WTC11 (cell line): ENCODE results near the gene ADAMTS8. TPM values are rescaled to one million over a fixed set of nuclear protein-coding genes. Genes with fewer than 3 reads are reported as not detected.

ENCODE experiments used
- ATAC-seq: fragments of 200-7000 bp; cut with Tn5 transposase; 2 replicates; pipeline ENCODE4 v1.10.0; 2021; ENCODE audit warnings: mild to moderate bottlenecking, moderate library complexity
- CTCF ChIA-PET: fragments of 300-600 bp; sonication (Branson Sonifier 250); formaldehyde crosslinking; loops from one replicate; lab custom pipeline; 2021; ENCODE audit warnings: antibody characterized with exemption; lab: Charles Lee
- POLR2A ChIA-PET: fragments of 350-600 bp; sonication (Branson Sonifier 250); formaldehyde crosslinking; loops from one replicate; lab custom pipeline; 2021; ENCODE audit warnings: antibody characterized with exemption; lab: Charles Lee
- DNase-seq: peaks from one replicate; pipeline ENCODE4 v3.0.0; 2021; ENCODE audit warnings: low spot score
- H3K27ac Mint-ChIP-seq: 2 replicates; pipeline ENCODE4 v1.8.0; 2021; ENCODE audit warnings: mixed read lengths
- H3K27me3 Mint-ChIP-seq: 2 replicates; pipeline ENCODE4 v1.8.0; 2021; ENCODE audit warnings: low read depth, mild to moderate bottlenecking, moderate library complexity, mixed read lengths
- H3K36me3 Mint-ChIP-seq: 2 replicates; pipeline ENCODE4 v1.8.0; 2021; ENCODE audit warnings: mixed read lengths
- H3K4me1 Mint-ChIP-seq: 2 replicates; pipeline ENCODE4 v1.8.0; 2022; ENCODE audit warnings: mixed read lengths
- H3K4me3 Mint-ChIP-seq: 2 replicates; pipeline ENCODE4 v1.8.0; 2021; ENCODE audit warnings: mild to moderate bottlenecking, moderate library complexity, mixed read lengths
- H3K9me3 Mint-ChIP-seq: 2 replicates; pipeline ENCODE4 v1.8.0; 2021; ENCODE audit warnings: mixed read lengths
- CBFB ChIP-seq: sonication (generic); formaldehyde crosslinking; IDR thresholded peaks from 2 replicates; pipeline ENCODE4 v1.8.1; 2022; ENCODE audit warnings: mild to moderate bottlenecking, low read depth, missing genetic modification reagents
- GABPB1 ChIP-seq: sonication (generic); formaldehyde crosslinking; IDR thresholded peaks from 2 replicates; pipeline ENCODE4 v1.8.1; 2023; ENCODE audit warnings: mild to moderate bottlenecking, missing genetic modification reagents
- HMGA2 ChIP-seq: fragments of 250-450 bp; sonication (Bioruptor Pico); IDR thresholded peaks from 2 replicates; pipeline ENCODE4 v1.4.0; 2021; ENCODE audit warnings: mild to moderate bottlenecking, moderate library complexity
- NFE2L1 ChIP-seq: sonication (generic); formaldehyde crosslinking; IDR thresholded peaks from 2 replicates; pipeline ENCODE4 v1.8.1; 2023; ENCODE audit warnings: missing genetic modification reagents
- RELA ChIP-seq: sonication (generic); formaldehyde crosslinking; IDR thresholded peaks from 2 replicates; pipeline ENCODE4 v1.8.1; 2022; ENCODE audit warnings: missing genetic modification reagents, mild to moderate bottlenecking, borderline replicate concordance
- SP1 ChIP-seq: sonication (generic); formaldehyde crosslinking; conservative IDR thresholded peaks from 2 replicates; pipeline ENCODE4 v1.8.1; 2022; ENCODE audit warnings: missing genetic modification reagents
- TEAD4 ChIP-seq: sonication (generic); formaldehyde crosslinking; IDR thresholded peaks from 2 replicates; pipeline ENCODE4 v1.8.0; 2022; ENCODE audit warnings: mild to moderate bottlenecking, missing genetic modification reagents
- TP53 ChIP-seq: sonication (generic); formaldehyde crosslinking; IDR thresholded peaks from 2 replicates; pipeline ENCODE4 v1.8.1; 2023; ENCODE audit warnings: mild to moderate bottlenecking, missing genetic modification reagents
- ZNF263 ChIP-seq: sonication (generic); formaldehyde crosslinking; IDR thresholded peaks from 2 replicates; pipeline ENCODE4 v1.8.1; 2022; ENCODE audit warnings: low read depth, mild to moderate bottlenecking, moderate library complexity, missing genetic modification reagents
- ZNF317 ChIP-seq: sonication (generic); formaldehyde crosslinking; IDR thresholded peaks from 2 replicates; pipeline ENCODE4 v1.8.1; 2023; ENCODE audit warnings: low read depth, mild to moderate bottlenecking, moderate library complexity, missing genetic modification reagents, borderline replicate concordance
- total RNA-seq: library from RNA; stranded (reverse); gene quantifications from 3 replicates; pipeline ENCODE4 v1.2.3, GENCODE V29; 2021
- TF ChIP-seq, protein P1 (sequence below): sonication (generic); formaldehyde crosslinking; IDR thresholded peaks from 2 replicates; pipeline ENCODE4 v1.8.1; 2023; ENCODE audit warnings: mild to moderate bottlenecking, missing genetic modification reagents, moderate library complexity
- TF ChIP-seq, protein P2 (sequence below): fragments of 250-450 bp; sonication (Bioruptor Pico); IDR thresholded peaks from 2 replicates; pipeline ENCODE4 v1.9.0; 2021; ENCODE audit warnings: mild to moderate bottlenecking, borderline replicate concordance
- TF ChIP-seq, protein P3 (sequence below): fragments of 200-600 bp; IDR thresholded peaks from 2 replicates; pipeline ENCODE4 v1.8.0; 2022; ENCODE audit warnings: antibody characterized with exemption
- TF ChIP-seq, protein P4 (sequence below): sonication (generic); formaldehyde crosslinking; IDR thresholded peaks from 2 replicates; pipeline ENCODE4 v1.8.0; 2023; ENCODE audit warnings: missing genetic modification reagents
- TF ChIP-seq, protein P5 (sequence below): sonication (generic); formaldehyde crosslinking; conservative IDR thresholded peaks from 2 replicates; pipeline ENCODE4 v1.8.1; 2022; ENCODE audit warnings: mild to moderate bottlenecking, missing genetic modification reagents

The ADAMTS8 gene
- total RNA-seq, 1 experiment from 2014 or later, result 9.9 TPM

DNA sequence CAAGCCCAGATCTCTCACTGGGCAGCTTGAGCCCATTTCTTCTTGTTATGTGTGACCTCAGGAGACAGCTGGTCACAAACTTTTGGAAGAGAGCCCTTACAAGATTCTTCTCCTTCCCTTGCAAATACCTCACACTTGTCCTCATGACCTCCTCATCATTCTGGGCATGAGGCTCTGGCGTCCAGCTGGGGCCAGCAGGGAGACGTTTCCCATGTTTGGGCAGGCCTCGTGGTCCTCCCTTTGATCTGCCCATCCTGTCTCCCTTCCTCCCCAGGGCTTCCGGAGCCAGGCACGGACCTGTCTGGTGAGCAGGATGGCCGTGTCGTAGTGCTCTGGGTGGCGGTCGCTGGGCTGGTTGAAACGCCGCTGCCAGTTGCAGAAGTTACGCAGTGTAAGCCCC lies 9.7 kb downstream of the ADAMTS8 start:
- POLR2A ChIA-PET, result no interaction called here
- no peak for DNase-seq
- CTCF ChIA-PET, result no interaction called here

DNA sequence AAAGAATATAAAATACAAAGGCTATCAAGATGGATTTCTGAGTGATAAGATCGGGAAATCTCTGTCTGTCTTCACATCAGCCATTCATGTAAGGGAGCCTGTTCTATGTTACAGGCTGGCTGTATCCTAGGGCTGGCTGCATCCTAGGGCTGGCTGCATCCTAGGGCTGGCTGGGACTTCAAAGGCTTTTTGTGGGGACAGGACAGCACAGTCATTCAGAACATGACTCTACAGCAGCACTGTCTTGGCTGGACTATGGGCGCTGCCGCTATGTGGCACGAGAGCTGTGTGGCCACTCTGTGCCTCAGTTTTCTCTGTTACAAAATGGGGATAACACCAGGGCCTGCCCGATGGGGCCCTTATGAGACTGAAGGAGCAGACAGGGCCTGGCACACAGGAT lies 10.2 kb downstream of the ADAMTS8 start:
- peaks cover 2% of the 10 kb centered on the region; the same call in 1 of the 2 replicates for H3K27me3 Mint-ChIP-seq
- H3K36me3 Mint-ChIP-seq, result peaks cover 6% of the 10 kb centered on the region
- H3K27ac Mint-ChIP-seq, result no peak overlapping the region
- H3K9me3 Mint-ChIP-seq, result peaks cover 3% of the 10 kb centered on the region; the same call in 1 of the 2 replicates
- H3K4me1 Mint-ChIP-seq, result peaks cover 30% of the 10 kb centered on the region
- CTCF ChIA-PET, result no interaction called here
- TF ChIP-seq ZNF263 (CRISPR knock-in tag), result no peak
- TF ChIP-seq, protein P1, sequence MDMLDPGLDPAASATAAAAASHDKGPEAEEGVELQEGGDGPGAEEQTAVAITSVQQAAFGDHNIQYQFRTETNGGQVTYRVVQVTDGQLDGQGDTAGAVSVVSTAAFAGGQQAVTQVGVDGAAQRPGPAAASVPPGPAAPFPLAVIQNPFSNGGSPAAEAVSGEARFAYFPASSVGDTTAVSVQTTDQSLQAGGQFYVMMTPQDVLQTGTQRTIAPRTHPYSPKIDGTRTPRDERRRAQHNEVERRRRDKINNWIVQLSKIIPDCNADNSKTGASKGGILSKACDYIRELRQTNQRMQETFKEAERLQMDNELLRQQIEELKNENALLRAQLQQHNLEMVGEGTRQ, result no peak
- TF ChIP-seq TP53 (CRISPR knock-in tag), result no peak
- no peak for TF ChIP-seq CBFB (CRISPR knock-in tag)
- TF ChIP-seq, all 79 proteins: peak for 0
- POLR2A ChIA-PET, result no interaction called here
- DNase-seq (no peak), ATAC-seq (no peak)
- H3K4me3 Mint-ChIP-seq, result no peak overlapping the region

More for the DNA sequence above, 9.7 kb downstream of the ADAMTS8 start:
- Mint-ChIP-seq H3K4me3 (no peak overlapping the region), H3K4me1 (peaks cover 24% of the 10 kb centered on the region), H3K27me3 (peaks cover 2% of the 10 kb centered on the region; the same call in 1 of the 2 replicates), H3K36me3 (peaks cover 5% of the 10 kb centered on the region), H3K9me3 (peaks cover 3% of the 10 kb centered on the region; the same call in 1 of the 2 replicates), H3K27ac (no peak overlapping the region)
- TF ChIP-seq, protein P2, sequence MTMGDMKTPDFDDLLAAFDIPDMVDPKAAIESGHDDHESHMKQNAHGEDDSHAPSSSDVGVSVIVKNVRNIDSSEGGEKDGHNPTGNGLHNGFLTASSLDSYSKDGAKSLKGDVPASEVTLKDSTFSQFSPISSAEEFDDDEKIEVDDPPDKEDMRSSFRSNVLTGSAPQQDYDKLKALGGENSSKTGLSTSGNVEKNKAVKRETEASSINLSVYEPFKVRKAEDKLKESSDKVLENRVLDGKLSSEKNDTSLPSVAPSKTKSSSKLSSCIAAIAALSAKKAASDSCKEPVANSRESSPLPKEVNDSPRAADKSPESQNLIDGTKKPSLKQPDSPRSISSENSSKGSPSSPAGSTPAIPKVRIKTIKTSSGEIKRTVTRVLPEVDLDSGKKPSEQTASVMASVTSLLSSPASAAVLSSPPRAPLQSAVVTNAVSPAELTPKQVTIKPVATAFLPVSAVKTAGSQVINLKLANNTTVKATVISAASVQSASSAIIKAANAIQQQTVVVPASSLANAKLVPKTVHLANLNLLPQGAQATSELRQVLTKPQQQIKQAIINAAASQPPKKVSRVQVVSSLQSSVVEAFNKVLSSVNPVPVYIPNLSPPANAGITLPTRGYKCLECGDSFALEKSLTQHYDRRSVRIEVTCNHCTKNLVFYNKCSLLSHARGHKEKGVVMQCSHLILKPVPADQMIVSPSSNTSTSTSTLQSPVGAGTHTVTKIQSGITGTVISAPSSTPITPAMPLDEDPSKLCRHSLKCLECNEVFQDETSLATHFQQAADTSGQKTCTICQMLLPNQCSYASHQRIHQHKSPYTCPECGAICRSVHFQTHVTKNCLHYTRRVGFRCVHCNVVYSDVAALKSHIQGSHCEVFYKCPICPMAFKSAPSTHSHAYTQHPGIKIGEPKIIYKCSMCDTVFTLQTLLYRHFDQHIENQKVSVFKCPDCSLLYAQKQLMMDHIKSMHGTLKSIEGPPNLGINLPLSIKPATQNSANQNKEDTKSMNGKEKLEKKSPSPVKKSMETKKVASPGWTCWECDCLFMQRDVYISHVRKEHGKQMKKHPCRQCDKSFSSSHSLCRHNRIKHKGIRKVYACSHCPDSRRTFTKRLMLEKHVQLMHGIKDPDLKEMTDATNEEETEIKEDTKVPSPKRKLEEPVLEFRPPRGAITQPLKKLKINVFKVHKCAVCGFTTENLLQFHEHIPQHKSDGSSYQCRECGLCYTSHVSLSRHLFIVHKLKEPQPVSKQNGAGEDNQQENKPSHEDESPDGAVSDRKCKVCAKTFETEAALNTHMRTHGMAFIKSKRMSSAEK (CRISPR knock-in tag), result no peak
- TF ChIP-seq, protein P1, result no peak
- no peak for TF ChIP-seq NFE2L1 (CRISPR knock-in tag)
- no peak for TF ChIP-seq GABPB1 (CRISPR knock-in tag)
- TF ChIP-seq RELA (CRISPR knock-in tag), result no peak
- no peak for TF ChIP-seq TEAD4 (CRISPR knock-in tag)
- TF ChIP-seq, protein P3, sequence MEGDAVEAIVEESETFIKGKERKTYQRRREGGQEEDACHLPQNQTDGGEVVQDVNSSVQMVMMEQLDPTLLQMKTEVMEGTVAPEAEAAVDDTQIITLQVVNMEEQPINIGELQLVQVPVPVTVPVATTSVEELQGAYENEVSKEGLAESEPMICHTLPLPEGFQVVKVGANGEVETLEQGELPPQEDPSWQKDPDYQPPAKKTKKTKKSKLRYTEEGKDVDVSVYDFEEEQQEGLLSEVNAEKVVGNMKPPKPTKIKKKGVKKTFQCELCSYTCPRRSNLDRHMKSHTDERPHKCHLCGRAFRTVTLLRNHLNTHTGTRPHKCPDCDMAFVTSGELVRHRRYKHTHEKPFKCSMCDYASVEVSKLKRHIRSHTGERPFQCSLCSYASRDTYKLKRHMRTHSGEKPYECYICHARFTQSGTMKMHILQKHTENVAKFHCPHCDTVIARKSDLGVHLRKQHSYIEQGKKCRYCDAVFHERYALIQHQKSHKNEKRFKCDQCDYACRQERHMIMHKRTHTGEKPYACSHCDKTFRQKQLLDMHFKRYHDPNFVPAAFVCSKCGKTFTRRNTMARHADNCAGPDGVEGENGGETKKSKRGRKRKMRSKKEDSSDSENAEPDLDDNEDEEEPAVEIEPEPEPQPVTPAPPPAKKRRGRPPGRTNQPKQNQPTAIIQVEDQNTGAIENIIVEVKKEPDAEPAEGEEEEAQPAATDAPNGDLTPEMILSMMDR, result no peak
- no peak for ATAC-seq

DNA sequence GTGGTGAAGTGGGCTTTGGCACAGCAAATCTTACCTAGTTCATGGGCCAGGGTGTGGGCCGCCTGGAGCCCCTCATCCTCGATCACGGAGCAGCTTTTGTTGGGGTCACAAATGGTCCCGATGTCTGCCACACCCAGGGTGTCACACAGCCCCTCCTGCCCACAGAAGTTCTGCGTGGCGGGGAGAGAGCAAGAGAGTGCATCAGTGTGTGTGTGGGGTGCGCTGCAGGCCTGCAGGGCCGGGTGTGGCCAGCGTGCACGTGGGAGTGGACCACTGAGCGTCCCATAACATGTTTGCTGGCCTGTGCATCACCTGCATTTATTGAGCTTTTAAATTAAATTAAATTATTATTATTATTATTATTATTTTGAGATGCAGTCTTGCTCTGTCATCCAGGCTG lies 11.5 kb downstream of the ADAMTS8 start:
- Mint-ChIP-seq H3K27me3 (peaks cover 2% of the 10 kb centered on the region; the same call in 1 of the 2 replicates), H3K36me3 (peaks cover 8% of the 10 kb centered on the region), H3K4me3 (no peak overlapping the region), H3K4me1 (peaks cover 32% of the 10 kb centered on the region), H3K27ac (no peak overlapping the region), H3K9me3 (peaks cover 3% of the 10 kb centered on the region; the same call in 1 of the 2 replicates)
- ChIA-PET CTCF (interaction anchor here (1.1 to 1.3 kb wide), 2 partner anchors 8 to 46 kb away, joined by 4 to 5 read pairs; no protein-coding TSS in a partner anchor), POLR2A (no interaction called here)
- DNase-seq, result no peak
- TF ChIP-seq, protein P4, sequence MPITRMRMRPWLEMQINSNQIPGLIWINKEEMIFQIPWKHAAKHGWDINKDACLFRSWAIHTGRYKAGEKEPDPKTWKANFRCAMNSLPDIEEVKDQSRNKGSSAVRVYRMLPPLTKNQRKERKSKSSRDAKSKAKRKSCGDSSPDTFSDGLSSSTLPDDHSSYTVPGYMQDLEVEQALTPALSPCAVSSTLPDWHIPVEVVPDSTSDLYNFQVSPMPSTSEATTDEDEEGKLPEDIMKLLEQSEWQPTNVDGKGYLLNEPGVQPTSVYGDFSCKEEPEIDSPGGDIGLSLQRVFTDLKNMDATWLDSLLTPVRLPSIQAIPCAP, result no peak
- TF ChIP-seq SP1 (CRISPR knock-in tag) (no peak), HMGA2 (CRISPR knock-in tag) (peak; percentile 54; the same call in 1 of the 2 replicates), ZNF317 (CRISPR knock-in tag) (no peak)
- TF ChIP-seq, protein P5, sequence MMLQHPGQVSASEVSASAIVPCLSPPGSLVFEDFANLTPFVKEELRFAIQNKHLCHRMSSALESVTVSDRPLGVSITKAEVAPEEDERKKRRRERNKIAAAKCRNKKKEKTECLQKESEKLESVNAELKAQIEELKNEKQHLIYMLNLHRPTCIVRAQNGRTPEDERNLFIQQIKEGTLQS (CRISPR knock-in tag), result no peak
- no peak for ATAC-seq
